ENCODE results near the gene TMBIM6. TPM values are rescaled to one million over a fixed set of nuclear protein-coding genes. Genes with fewer than 3 reads are reported as not detected.

Gene TMBIM6
- total RNA-seq, 4 donors from 2014 or later, result 201 to 298 (median 263) TPM

DNA sequence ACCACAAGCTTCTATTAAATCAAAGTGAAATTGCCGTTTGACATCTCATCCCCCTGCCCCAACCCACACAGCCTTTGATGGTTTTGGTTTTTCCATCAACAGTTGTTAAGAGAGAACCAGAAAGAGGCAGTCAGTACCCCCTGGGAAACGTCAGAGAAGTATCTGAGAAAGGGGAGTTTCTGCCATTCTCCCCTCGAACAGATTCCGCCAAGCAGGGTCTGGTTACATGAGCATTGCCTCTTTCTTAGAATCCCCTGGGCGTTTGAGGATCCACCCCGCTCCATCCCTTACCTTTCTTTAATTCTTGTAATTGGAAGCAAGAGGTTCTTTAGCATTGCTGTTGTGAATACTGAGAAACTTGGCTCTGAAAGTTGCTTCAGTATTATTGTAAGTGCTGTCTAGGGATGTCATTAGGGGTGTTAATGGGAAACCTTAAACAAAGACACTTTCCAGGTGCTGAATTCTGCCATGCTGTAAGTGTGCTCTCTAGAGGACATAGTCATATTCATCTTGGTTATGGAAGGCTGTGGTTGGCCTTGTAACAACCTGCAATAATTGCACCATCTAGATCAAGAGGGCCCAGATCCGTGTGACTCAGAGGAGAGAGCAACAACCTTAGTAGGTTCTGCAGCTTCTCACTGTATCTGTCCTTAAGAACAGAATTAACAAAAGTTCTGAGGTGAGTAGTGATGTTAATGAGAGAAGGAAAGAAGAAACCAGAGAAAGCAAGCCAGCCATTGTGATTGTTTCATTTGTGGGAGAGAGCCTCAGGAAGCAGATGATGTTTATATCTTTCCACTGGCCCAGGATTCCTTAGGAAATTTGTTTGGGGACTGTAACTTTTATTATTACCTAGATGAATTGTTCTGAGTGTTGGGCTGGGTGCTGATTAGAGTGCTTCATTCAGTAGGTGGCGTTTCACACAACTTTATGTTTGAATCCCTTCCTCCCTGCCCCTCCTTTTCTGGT, 9.0 kb downstream of the TMBIM6 start:
- Histone ChIP-seq H3K27ac (no peak overlapping the region), H3K4me1 (no peaks in the 10 kb centered on the region), H3K36me3 (no peaks in the 10 kb centered on the region), H3K27me3 (no peaks in the 10 kb centered on the region), H3K9me3 (no peaks in the 10 kb centered on the region), H3K4me3 (no peak overlapping the region)
- no peak for DNase-seq
- intact Hi-C loops (cut with DNase I; ENCODE audit: low total_unique reads), result no loop called here
- no peak for TF ChIP-seq POLR2A (IDR thresholded peaks at IDR 0.05)
- TF ChIP-seq, protein P1, sequence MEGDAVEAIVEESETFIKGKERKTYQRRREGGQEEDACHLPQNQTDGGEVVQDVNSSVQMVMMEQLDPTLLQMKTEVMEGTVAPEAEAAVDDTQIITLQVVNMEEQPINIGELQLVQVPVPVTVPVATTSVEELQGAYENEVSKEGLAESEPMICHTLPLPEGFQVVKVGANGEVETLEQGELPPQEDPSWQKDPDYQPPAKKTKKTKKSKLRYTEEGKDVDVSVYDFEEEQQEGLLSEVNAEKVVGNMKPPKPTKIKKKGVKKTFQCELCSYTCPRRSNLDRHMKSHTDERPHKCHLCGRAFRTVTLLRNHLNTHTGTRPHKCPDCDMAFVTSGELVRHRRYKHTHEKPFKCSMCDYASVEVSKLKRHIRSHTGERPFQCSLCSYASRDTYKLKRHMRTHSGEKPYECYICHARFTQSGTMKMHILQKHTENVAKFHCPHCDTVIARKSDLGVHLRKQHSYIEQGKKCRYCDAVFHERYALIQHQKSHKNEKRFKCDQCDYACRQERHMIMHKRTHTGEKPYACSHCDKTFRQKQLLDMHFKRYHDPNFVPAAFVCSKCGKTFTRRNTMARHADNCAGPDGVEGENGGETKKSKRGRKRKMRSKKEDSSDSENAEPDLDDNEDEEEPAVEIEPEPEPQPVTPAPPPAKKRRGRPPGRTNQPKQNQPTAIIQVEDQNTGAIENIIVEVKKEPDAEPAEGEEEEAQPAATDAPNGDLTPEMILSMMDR (IDR thresholded peaks at IDR 0.05), result no peak

DNA sequence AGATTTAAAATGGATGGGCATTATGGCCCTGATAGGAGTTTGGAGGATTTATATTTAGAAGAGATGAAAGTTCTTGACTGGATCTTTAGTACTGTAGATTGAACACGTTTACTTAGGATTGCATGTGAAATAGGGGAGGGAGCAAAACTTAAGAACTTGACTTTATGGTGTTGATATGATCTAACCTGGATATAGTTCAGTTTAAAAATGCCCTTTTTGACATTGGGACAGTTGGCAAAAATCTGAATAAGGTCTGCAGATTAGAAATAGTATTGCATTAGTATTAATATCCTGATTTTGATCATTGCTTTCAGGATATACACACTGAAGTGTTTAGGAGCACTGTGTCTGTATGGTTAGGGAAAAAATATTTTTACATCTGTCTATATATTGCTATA, 9.6 kb downstream of the TMBIM6 start:
- DNase-seq, result no peak
- Histone ChIP-seq H3K36me3 (no peaks in the 10 kb centered on the region), H3K4me3 (no peak overlapping the region), H3K27me3 (no peaks in the 10 kb centered on the region), H3K9me3 (no peaks in the 10 kb centered on the region), H3K27ac (no peak overlapping the region), H3K4me1 (no peaks in the 10 kb centered on the region)
- intact Hi-C loops (cut with DNase I; ENCODE audit: low total_unique reads), result no loop called here
- TF ChIP-seq, protein P1 (IDR thresholded peaks at IDR 0.05), result no peak
- TF ChIP-seq POLR2A (IDR thresholded peaks at IDR 0.05), result no peak

DNA sequence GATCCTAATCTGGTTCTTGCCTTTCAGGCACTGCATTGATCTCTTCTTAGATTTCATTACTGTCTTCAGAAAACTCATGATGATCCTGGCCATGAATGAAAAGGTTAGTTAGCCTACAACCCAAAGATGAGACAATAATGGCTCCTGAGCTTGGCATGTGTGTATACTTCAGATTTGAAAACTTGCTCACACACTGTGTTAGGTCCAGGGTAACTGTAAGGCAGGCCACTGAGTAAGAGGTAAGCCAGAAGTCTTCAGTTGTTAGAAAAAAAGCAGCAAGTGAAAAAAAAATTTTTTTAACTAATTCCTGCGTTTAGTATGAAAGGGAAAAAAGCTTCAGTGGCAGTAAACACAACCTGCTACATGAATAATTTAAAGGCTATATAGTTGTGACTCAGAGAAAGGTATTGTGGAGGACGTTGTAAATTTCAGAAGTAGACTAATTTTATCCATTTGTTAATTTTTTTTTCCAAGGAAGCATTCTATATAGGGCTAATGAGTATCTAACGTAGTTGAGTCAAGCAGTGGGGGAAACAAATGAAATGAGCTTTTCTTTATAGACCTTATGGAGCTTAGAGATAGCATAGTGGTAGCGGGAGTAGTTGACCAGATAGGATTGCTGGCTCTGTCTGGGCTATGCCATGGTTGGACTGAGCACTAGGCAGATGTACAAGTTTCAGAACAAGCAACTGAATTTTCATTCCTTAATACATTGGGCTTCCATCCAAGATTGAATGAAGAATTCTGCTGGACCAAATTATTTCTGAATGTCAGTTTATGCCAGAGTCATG, 20.5 kb downstream of the TMBIM6 start:
- H3K4me3 ChIP-seq, result no peak overlapping the region
- no peak for DNase-seq
- H3K27me3 ChIP-seq, result no peaks in the 10 kb centered on the region
- H3K36me3 ChIP-seq, result no peaks in the 10 kb centered on the region
- H3K27ac ChIP-seq, result no peak overlapping the region
- intact Hi-C loops (cut with DNase I; ENCODE audit: low total_unique reads), result no loop called here
- H3K4me1 ChIP-seq, result no peaks in the 10 kb centered on the region
- TF ChIP-seq, protein P1 (IDR thresholded peaks at IDR 0.05), result no peak
- no peak for TF ChIP-seq POLR2A (IDR thresholded peaks at IDR 0.05)
- no peaks in the 10 kb centered on the region for H3K9me3 ChIP-seq

DNA sequence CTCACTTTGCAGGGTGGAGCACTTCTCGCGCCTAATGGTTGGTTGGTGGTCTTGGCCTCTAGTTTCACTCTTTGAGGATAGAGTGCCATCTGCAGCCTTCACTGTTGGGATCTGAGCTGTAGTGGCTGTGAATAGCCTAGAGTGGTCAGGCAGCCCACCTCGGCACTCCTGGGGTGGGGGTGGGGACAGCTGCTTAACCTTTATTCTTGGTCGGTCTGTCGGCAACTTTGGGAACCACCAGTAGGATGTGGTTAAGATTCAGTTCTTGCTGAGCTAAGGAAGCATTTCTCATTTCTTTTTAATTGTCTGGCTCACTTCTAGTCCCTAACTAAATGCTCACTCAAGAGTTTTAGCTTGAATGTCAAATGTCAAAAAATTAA, 21.1 kb downstream of the TMBIM6 start:
- Histone ChIP-seq H3K4me1 (no peaks in the 10 kb centered on the region), H3K27ac (no peak overlapping the region), H3K27me3 (no peaks in the 10 kb centered on the region), H3K4me3 (no peak overlapping the region), H3K36me3 (no peaks in the 10 kb centered on the region), H3K9me3 (no peaks in the 10 kb centered on the region)
- intact Hi-C loops (cut with DNase I; ENCODE audit: low total_unique reads), result no loop called here
- TF ChIP-seq, protein P1 (IDR thresholded peaks at IDR 0.05), result no peak
- TF ChIP-seq POLR2A (IDR thresholded peaks at IDR 0.05), result no peak
- DNase-seq, result no peak
